ENCODE results near the gene EGFL7. TPM values are rescaled to one million over a fixed set of nuclear protein-coding genes. Genes with fewer than 3 reads are reported as not detected.
A peak's percentile ranks its signal among the peaks of the same experiment; 100 is the strongest.

EGFL7 gene
- polyA plus RNA-seq, 1 experiment, result 3.9 TPM

- TF ChIP-seq, protein P1, sequence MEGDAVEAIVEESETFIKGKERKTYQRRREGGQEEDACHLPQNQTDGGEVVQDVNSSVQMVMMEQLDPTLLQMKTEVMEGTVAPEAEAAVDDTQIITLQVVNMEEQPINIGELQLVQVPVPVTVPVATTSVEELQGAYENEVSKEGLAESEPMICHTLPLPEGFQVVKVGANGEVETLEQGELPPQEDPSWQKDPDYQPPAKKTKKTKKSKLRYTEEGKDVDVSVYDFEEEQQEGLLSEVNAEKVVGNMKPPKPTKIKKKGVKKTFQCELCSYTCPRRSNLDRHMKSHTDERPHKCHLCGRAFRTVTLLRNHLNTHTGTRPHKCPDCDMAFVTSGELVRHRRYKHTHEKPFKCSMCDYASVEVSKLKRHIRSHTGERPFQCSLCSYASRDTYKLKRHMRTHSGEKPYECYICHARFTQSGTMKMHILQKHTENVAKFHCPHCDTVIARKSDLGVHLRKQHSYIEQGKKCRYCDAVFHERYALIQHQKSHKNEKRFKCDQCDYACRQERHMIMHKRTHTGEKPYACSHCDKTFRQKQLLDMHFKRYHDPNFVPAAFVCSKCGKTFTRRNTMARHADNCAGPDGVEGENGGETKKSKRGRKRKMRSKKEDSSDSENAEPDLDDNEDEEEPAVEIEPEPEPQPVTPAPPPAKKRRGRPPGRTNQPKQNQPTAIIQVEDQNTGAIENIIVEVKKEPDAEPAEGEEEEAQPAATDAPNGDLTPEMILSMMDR (IDR thresholded peaks at IDR 0.05; ENCODE audit: low read depth, low read length), result no peak
- peak within 1 kb of the TSS; percentile 71 for H3K4me3 ChIP-seq (ENCODE audit: low read depth, low read length)
- DNase-seq (ENCODE audit: low read depth, low spot score), result no peak
- POLR2A ChIA-PET, result interaction anchor here (3.6 kb wide), 1 partner anchor 41 kb away, joined by 17 read pairs; no protein-coding TSS in a partner anchor
- CTCF ChIA-PET, result interaction anchor here (1.0 to 1.4 kb wide), 2 partner anchors 14 to 15 kb away, joined by 3 to 7 read pairs; no protein-coding TSS in a partner anchor
- peaks cover 3% of the 10 kb centered on the region for H3K27me3 ChIP-seq (ENCODE audit: control insufficient read depth, insufficient read depth, low read length)
- peaks cover 4% of the 10 kb centered on the region; the same call in 1 of the 2 replicates for H3K9me3 ChIP-seq (ENCODE audit: control insufficient read depth, insufficient read depth, low read length)
- H3K27ac ChIP-seq (ENCODE audit: low read depth, low read length), result no peak within 1 kb of the TSS
Measured at GRCh38 chr9:136686794-136687711, 24.3 kb downstream of the EGFL7 start, which contains the start of gene AGPAT2. Gene AGPAT2 (minus strand): TSS chr9:136687457. CDS start chr9:136687357, 100 bp downstream.

- Histone ChIP-seq H3K27ac (ENCODE audit: low read depth, low read length) (no peak overlapping the region), H3K9me3 (ENCODE audit: control insufficient read depth, insufficient read depth, low read length) (peaks cover 4% of the 10 kb centered on the region; the same call in 1 of the 2 replicates), H3K4me3 (ENCODE audit: low read depth, low read length) (peak overlapping the region; percentile 13; the same call in 1 of the 2 replicates), H3K27me3 (ENCODE audit: control insufficient read depth, insufficient read depth, low read length) (peaks cover 3% of the 10 kb centered on the region)
- ChIA-PET POLR2A (interaction anchor here (3.6 kb wide), 1 partner anchor 40 kb away, joined by 17 read pairs; no protein-coding TSS in a partner anchor), CTCF (no interaction called here)
- TF ChIP-seq, protein P1 (IDR thresholded peaks at IDR 0.05; ENCODE audit: low read depth, low read length), result no peak
- DNase-seq (ENCODE audit: low read depth, low spot score), result no peak
Measured at GRCh38 chr9:136687721-136688223, 25.1 kb downstream of the EGFL7 start.

GRCh38 chr9:136688274-136689107, 25.8 kb downstream of the EGFL7 start:
- Histone ChIP-seq H3K27me3 (ENCODE audit: control insufficient read depth, insufficient read depth, low read length) (peaks cover 3% of the 10 kb centered on the region), H3K4me3 (ENCODE audit: low read depth, low read length) (no peak overlapping the region), H3K27ac (ENCODE audit: low read depth, low read length) (no peak overlapping the region), H3K9me3 (ENCODE audit: control insufficient read depth, insufficient read depth, low read length) (peaks cover 4% of the 10 kb centered on the region; the same call in 1 of the 2 replicates)
- DNase-seq (ENCODE audit: low read depth, low spot score), result no peak
- ChIA-PET CTCF (interaction anchor here (0.7 kb wide), 2 partner anchors 16 to 17 kb away, joined by 3 read pairs; no protein-coding TSS in a partner anchor), POLR2A (interaction anchor here (3.6 kb wide), 1 partner anchor 39 kb away, joined by 17 read pairs; no protein-coding TSS in a partner anchor)
- TF ChIP-seq, protein P1 (IDR thresholded peaks at IDR 0.05; ENCODE audit: low read depth, low read length), result no peak

GRCh38 chr9:136689108-136689460, 26.4 kb downstream of the EGFL7 start:
- peaks cover 4% of the 10 kb centered on the region; the same call in 1 of the 2 replicates for H3K9me3 ChIP-seq (ENCODE audit: control insufficient read depth, insufficient read depth, low read length)
- TF ChIP-seq, protein P1 (IDR thresholded peaks at IDR 0.05; ENCODE audit: low read depth, low read length), result no peak
- peaks cover 3% of the 10 kb centered on the region for H3K27me3 ChIP-seq (ENCODE audit: control insufficient read depth, insufficient read depth, low read length)
- ChIA-PET CTCF (interaction anchor here (1.1 kb wide), 1 partner anchor 18 kb away, joined by 4 read pairs; no protein-coding TSS in a partner anchor), POLR2A (interaction anchor here (3.6 kb wide), 1 partner anchor 39 kb away, joined by 17 read pairs; no protein-coding TSS in a partner anchor)
- no peak for DNase-seq (ENCODE audit: low read depth, low spot score)
- no peak overlapping the region for H3K27ac ChIP-seq (ENCODE audit: low read depth, low read length)
- H3K4me3 ChIP-seq (ENCODE audit: low read depth, low read length), result no peak overlapping the region
